OCI-LY7 (cell line): ENCODE data around the gene CANT1. TPM values are rescaled to one million over a fixed set of nuclear protein-coding genes. Genes with fewer than 3 reads are reported as not detected.

Experiments
- BruUV-seq: library from RNA; stranded (reverse); fragments of 400-500 nt; replicated peaks from 2 replicates; lab custom pipeline; 2021; lab: Mats Ljungman, UMichigan
- CTCF ChIA-PET: fragments of 300-600 bp; sonication (Branson Sonifier 250); formaldehyde crosslinking; loops from one replicate; lab custom pipeline; 2022; ENCODE audit warnings: antibody characterized with exemption; ENCODE audit not compliant: unreplicated experiment; lab: Charles Lee
- POLR2A ChIA-PET: fragments of 300-600 bp; sonication (Branson Sonifier 250); formaldehyde crosslinking; loops from one replicate; lab custom pipeline; 2022; ENCODE audit warnings: antibody characterized with exemption; lab: Charles Lee
- DNase-seq: peaks from one replicate; pipeline ENCODE4 v3.0.0-alpha.2; 2015; ENCODE audit warnings: low spot score
- H2AFZ ChIP-seq: fragments of 200-600 bp; sonication (generic), shearing (Covaris generic); 2 replicates; pipeline ENCODE4 v1.6.1; 2014; ENCODE audit warnings: mild to moderate bottlenecking, antibody characterized with exemption, low read length, moderate library complexity
- H3K27ac ChIP-seq: fragments of 200-600 bp; sonication (generic); 2 replicates; pipeline ENCODE4 v1.5.1; 2014; ENCODE audit warnings: mixed run types, low read depth, mild to moderate bottlenecking, moderate library complexity, low read length, inconsistent platforms; ENCODE audit not compliant: poor library complexity, severe bottlenecking
- H3K36me3 ChIP-seq: fragments of 200-600 bp; sonication (generic); 2 replicates; pipeline ENCODE4 v1.6.1; 2014; ENCODE audit warnings: mild to moderate bottlenecking, antibody characterized with exemption, low read length, moderate library complexity, mixed read lengths; ENCODE audit not compliant: insufficient read depth
- H3K4me1 ChIP-seq: fragments of 200-600 bp; sonication (generic); 2 replicates; pipeline ENCODE4 v1.5.1; 2014; ENCODE audit warnings: mild to moderate bottlenecking, low read length; ENCODE audit not compliant: insufficient read depth, poor library complexity, severe bottlenecking
- H3K4me2 ChIP-seq: fragments of 200-600 bp; sonication (generic); 2 replicates; pipeline ENCODE4 v1.6.1; 2014; ENCODE audit warnings: mild to moderate bottlenecking, low read length
- H3K4me3 ChIP-seq: fragments of 200-600 bp; sonication (generic); 2 replicates; pipeline ENCODE4 v1.5.1; 2014; ENCODE audit warnings: mild to moderate bottlenecking, low read depth, low read length; ENCODE audit not compliant: poor library complexity, severe bottlenecking
- H3K79me2 ChIP-seq: fragments of 200-600 bp; sonication (generic); 2 replicates; pipeline ENCODE4 v1.6.1; 2016; ENCODE audit warnings: low read depth, mild to moderate bottlenecking, low read length, moderate library complexity, mixed read lengths; ENCODE audit not compliant: insufficient read depth
- H3K9me2 ChIP-seq: fragments of 200-600 bp; sonication (generic); 2 replicates; pipeline ENCODE4 v1.6.1; 2016; ENCODE audit warnings: mild to moderate bottlenecking, low read length, mixed read lengths; ENCODE audit not compliant: insufficient read depth
- H3K9me3 ChIP-seq: fragments of 200-600 bp; sonication (generic); 2 replicates; pipeline ENCODE4 v1.6.1; 2014; ENCODE audit warnings: mild to moderate bottlenecking, mixed run types, low read length, mixed read lengths
- H4K20me1 ChIP-seq: fragments of 200-600 bp; sonication (generic); 2 replicates; pipeline ENCODE4 v1.6.1; 2014; ENCODE audit warnings: mild to moderate bottlenecking, antibody characterized with exemption, low read length, moderate library complexity, mixed read lengths; ENCODE audit not compliant: insufficient read depth
- CTCF ChIP-seq: fragments of 200-600 bp; sonication (generic); conservative IDR thresholded peaks from 2 replicates; pipeline ENCODE4 v1.5.1; 2014; ENCODE audit warnings: mild to moderate bottlenecking, antibody characterized with exemption, low read length, moderate library complexity, mixed read lengths
- EZH2phosphoT487 ChIP-seq: fragments of 200-600 bp; sonication (generic); IDR thresholded peaks from 2 replicates; pipeline ENCODE4 v1.6.1; 2018; ENCODE audit warnings: low read depth, borderline replicate concordance, mild to moderate bottlenecking, mixed run types, antibody characterized with exemption, low read length, moderate library complexity, mixed read lengths
- intact Hi-C: fragments of 100-400 bp; cut with micrococcal nuclease; formaldehyde crosslinking; loops from one replicate; pipeline ENCODE4 v1.10.0; 2022; ENCODE audit not compliant: unreplicated experiment
- total RNA-seq, 2 experiments: library from RNA; depleted of rRNA in 1 of 2; stranded (reverse); fragments of >200 nt in 1 of 2; shearing (Covaris generic) in 1 of 2; gene quantifications; 2 replicates each; pipeline ENCODE4 v1.2.3, GENCODE V29; 2014 to 2022

The CANT1 gene
- total RNA-seq, 2 experiments from 2014 or later: 37.2 to 60.5 TPM

- peaks cover 23% of the 10 kb centered on the region for H3K4me1 ChIP-seq
- H3K79me2 ChIP-seq: peaks cover 25% of the 10 kb centered on the region
- ChIA-PET POLR2A (interaction anchor here (0.5 to 0.6 kb wide), 2 partner anchors 95 to 254 kb away, joined by 3 to 5 read pairs; no protein-coding TSS in a partner anchor), CTCF (no interaction called here)
- DNase-seq: no peak
- H3K27ac ChIP-seq: peak overlapping the region; percentile 36
- 0 out of 2 replicates have a peak, but pooled peaks cover 3% of the 10 kb centered on the region for H4K20me1 ChIP-seq
- no TSS peak for BruUV-seq
- H3K36me3 ChIP-seq: no peaks in the 10 kb centered on the region
- TF ChIP-seq CTCF: no peak
- TF ChIP-seq EZH2phosphoT487: no peak
- peaks cover 6% of the 10 kb centered on the region; the same call in 1 of the 2 replicates for H3K9me3 ChIP-seq
- peak overlapping the region; percentile 20; the same call in 1 of the 2 replicates for H2AFZ ChIP-seq
- intact Hi-C loops: no loop called here
- peak overlapping the region; percentile 96 for H3K4me2 ChIP-seq
- peak overlapping the region; percentile 85 for H3K4me3 ChIP-seq
- H3K9me2 ChIP-seq: no peaks in the 10 kb centered on the region
Measured at GRCh38 chr17:79008666-79009387, 737 bp downstream of the CANT1 start.

GRCh38 chr17:79007504-79008381 lies 1.8 kb downstream of the CANT1 start:
- no TSS peak for BruUV-seq
- CTCF ChIA-PET: no interaction called here
- intact Hi-C loops: no loop called here
- Histone ChIP-seq H3K4me1 (peaks cover 23% of the 10 kb centered on the region), H3K27ac (no peak overlapping the region), H3K9me3 (no peaks in the 10 kb centered on the region), H4K20me1 (0 out of 2 replicates have a peak, but pooled peaks cover 3% of the 10 kb centered on the region), H3K9me2 (no peaks in the 10 kb centered on the region), H3K4me3 (peak overlapping the region; percentile 85), H3K79me2 (peaks cover 25% of the 10 kb centered on the region), H2AFZ (no peak overlapping the region), H3K4me2 (peak overlapping the region; percentile 96), H3K36me3 (peaks cover 4% of the 10 kb centered on the region; the same call in 1 of the 2 replicates)
- no peak for DNase-seq
- POLR2A ChIA-PET: interaction anchor here (0.5 kb wide), 1 partner anchor 94 kb away, joined by 5 read pairs; no protein-coding TSS in a partner anchor
- TF ChIP-seq CTCF (no peak), EZH2phosphoT487 (no peak)
